HK-2 (cell line): ENCODE results near the gene VPS26B.
"Not testable (repeated sequence)": the region's sequence is repeated elsewhere in the genome, so short reads cannot be mapped to it uniquely, and the experiment has no call there.

Source experiments
- DNase-seq: peaks from one replicate; pipeline ENCODE4 v3.0.0-alpha.2; 2018; ENCODE audit not compliant: unreplicated experiment

The VPS26B gene

GRCh38 chr11:134282121-134283045, 57.9 kb downstream of the VPS26B start:
- no peak for DNase-seq

- no peak for DNase-seq
Measured at GRCh38 chr11:134283461-134284230, 59.2 kb downstream of the VPS26B start.

- not testable (repeated sequence) for DNase-seq
Measured at GRCh38 chr11:134284349-134284748, 59.9 kb downstream of the VPS26B start.

GRCh38 chr11:134287561-134287960, 63.1 kb downstream of the VPS26B start:
- DNase-seq, result no peak

GRCh38 chr11:134288486-134288885, 64.0 kb downstream of the VPS26B start:
- no peak for DNase-seq

GRCh38 chr11:134289167-134289566, 64.7 kb downstream of the VPS26B start:
- no peak for DNase-seq

GRCh38 chr11:134289789-134290188, 65.3 kb downstream of the VPS26B start:
- no peak for DNase-seq

- no peak for DNase-seq
Measured at GRCh38 chr11:134290646-134291045, 66.2 kb downstream of the VPS26B start.

GRCh38 chr11:134291196-134291595, 66.7 kb downstream of the VPS26B start:
- DNase-seq, result no peak

- no peak for DNase-seq
Measured at GRCh38 chr11:134292661-134293060, 68.2 kb downstream of the VPS26B start.

GRCh38 chr11:134293119-134294113, 68.9 kb downstream of the VPS26B start:
- DNase-seq, result no peak

- DNase-seq, result no peak
Measured at GRCh38 chr11:134294664-134295063, 70.2 kb downstream of the VPS26B start.
